H9 (cell line): ENCODE results near the gene SPDYC. TPM values are rescaled to one million over a fixed set of nuclear protein-coding genes. Genes with fewer than 3 reads are reported as not detected.

Experiments
- DNase-seq: peaks from one replicate; pipeline ENCODE4 v3.0.0-alpha.2; 2017
- H2AFZ ChIP-seq: one replicate; pipeline ENCODE4 v1.6.1; 2013; ENCODE audit warnings: mild to moderate bottlenecking, low read length, control low read depth, moderate library complexity
- H2AK5ac ChIP-seq: 2 replicates; pipeline ENCODE4 v1.6.1; 2013; ENCODE audit warnings: low read length, control low read depth, mixed read lengths; ENCODE audit not compliant: insufficient read length
- H2BK120ac ChIP-seq: one replicate; pipeline ENCODE4 v1.6.1; 2013; ENCODE audit warnings: low read depth, mild to moderate bottlenecking, low read length, control low read depth, inconsistent platforms; ENCODE audit not compliant: poor library complexity, severe bottlenecking
- H2BK12ac ChIP-seq: 2 replicates; pipeline ENCODE4 v1.6.1; 2013; ENCODE audit warnings: low read length, control low read depth, mixed read lengths, low read depth; ENCODE audit not compliant: insufficient read length
- H2BK15ac ChIP-seq: 2 replicates; pipeline ENCODE4 v1.6.1; 2013; ENCODE audit warnings: low read depth, low read length, control low read depth
- H2BK20ac ChIP-seq: one replicate; pipeline ENCODE4 v1.6.1; 2013; ENCODE audit warnings: low read depth, mild to moderate bottlenecking, low read length, control low read depth, inconsistent platforms; ENCODE audit not compliant: poor library complexity, severe bottlenecking
- H2BK5ac ChIP-seq: 2 replicates; pipeline ENCODE4 v1.6.1; 2013; ENCODE audit warnings: low read length, control low read depth, mixed read lengths; ENCODE audit not compliant: insufficient read length
- H3K14ac ChIP-seq: 2 replicates; pipeline ENCODE4 v1.6.1; 2013; ENCODE audit warnings: low read length, control low read depth; ENCODE audit not compliant: insufficient read depth
- H3K18ac ChIP-seq: 2 replicates; pipeline ENCODE4 v1.6.1; 2013; ENCODE audit warnings: low read depth, mild to moderate bottlenecking, mixed read lengths, low read length, control low read depth; ENCODE audit not compliant: insufficient read length
- H3K23ac ChIP-seq: 2 replicates; pipeline ENCODE4 v1.6.1; 2013; ENCODE audit warnings: low read length, control low read depth, mixed read lengths, low read depth; ENCODE audit not compliant: insufficient read length
- H3K23me2 ChIP-seq: 2 replicates; pipeline ENCODE4 v1.6.1; 2013; ENCODE audit warnings: low read depth, mild to moderate bottlenecking, mixed read lengths, low read length, control low read depth; ENCODE audit not compliant: insufficient read length, poor library complexity, severe bottlenecking
- H3K27ac ChIP-seq: 2 replicates; pipeline ENCODE4 v1.5.1; 2013; ENCODE audit warnings: low read length, control low read depth, mixed read lengths, low read depth; ENCODE audit not compliant: insufficient read length
- H3K27me3 ChIP-seq: 2 replicates; pipeline ENCODE4 v1.6.1; 2013; ENCODE audit warnings: low read length, control low read depth, inconsistent platforms; ENCODE audit not compliant: insufficient read depth
- H3K4ac ChIP-seq: 2 replicates; pipeline ENCODE4 v1.6.1; 2013; ENCODE audit warnings: low read depth, mild to moderate bottlenecking, control low read depth, inconsistent platforms, low read length, moderate library complexity
- H3K4me1 ChIP-seq: 2 replicates; pipeline ENCODE4 v1.6.1; 2013; ENCODE audit warnings: low read length, control low read depth, inconsistent platforms; ENCODE audit not compliant: insufficient read depth
- H3K4me2 ChIP-seq: 2 replicates; pipeline ENCODE4 v1.6.1; 2013; ENCODE audit warnings: low read length, control low read depth, mixed read lengths; ENCODE audit not compliant: insufficient read length, insufficient read depth
- H3K56ac ChIP-seq: 2 replicates; pipeline ENCODE4 v1.6.1; 2013; ENCODE audit warnings: low read depth, mild to moderate bottlenecking, mixed read lengths, low read length, control low read depth; ENCODE audit not compliant: insufficient read length
- H3K79me1 ChIP-seq: 2 replicates; pipeline ENCODE4 v1.6.1; 2013; ENCODE audit warnings: low read depth, mild to moderate bottlenecking, moderate library complexity, low read length, control low read depth, inconsistent platforms; ENCODE audit not compliant: insufficient read depth, poor library complexity, severe bottlenecking
- H3K79me2 ChIP-seq: 2 replicates; pipeline ENCODE4 v1.6.1; 2013; ENCODE audit warnings: low read length, control low read depth, inconsistent platforms; ENCODE audit not compliant: insufficient read depth
- H3K9ac ChIP-seq: 2 replicates; pipeline ENCODE4 v1.6.1; 2013; ENCODE audit warnings: low read length, control low read depth, mixed read lengths; ENCODE audit not compliant: insufficient read length; ENCODE audit errors: extremely low read depth
- H3K9me3 ChIP-seq: one replicate; pipeline ENCODE4 v1.6.1; 2013; ENCODE audit warnings: low read depth, low read length, inconsistent platforms; ENCODE audit not compliant: control insufficient read depth
- H3T11ph ChIP-seq: one replicate; pipeline ENCODE4 v1.6.1; 2013; ENCODE audit warnings: mild to moderate bottlenecking, low read length, control low read depth, inconsistent platforms
- H4K20me1 ChIP-seq: one replicate; pipeline ENCODE4 v1.6.1; 2013; ENCODE audit not compliant: control insufficient read depth, insufficient read length, insufficient read depth
- H4K5ac ChIP-seq: 2 replicates; pipeline ENCODE4 v1.6.1; 2013; ENCODE audit warnings: low read depth, mild to moderate bottlenecking, mixed read lengths, low read length, control low read depth; ENCODE audit not compliant: insufficient read length
- H4K8ac ChIP-seq: replicated peaks from 2 replicates; pipeline ENCODE4 v1.6.1; 2013; ENCODE audit warnings: low read length, control low read depth, mixed read lengths, low read depth; ENCODE audit not compliant: insufficient read length
- H4K91ac ChIP-seq: 2 replicates; pipeline ENCODE4 v1.6.1; 2013; ENCODE audit warnings: low read depth, mild to moderate bottlenecking, moderate library complexity, mixed read lengths, low read length, control low read depth; ENCODE audit not compliant: insufficient read length
- H3K27ac Mint-ChIP-seq, 3 experiments: 2 replicates in 2 of 3; 3 replicates in 1 of 3; pipeline ENCODE4 v1.8.0; 2020 to 2021; ENCODE audit warnings: mixed read lengths in 3 of 3, mild to moderate bottlenecking in 1 of 3, moderate library complexity in 1 of 3
- H3K27me3 Mint-ChIP-seq: 2 replicates; pipeline ENCODE4 v1.8.0; 2021; ENCODE audit warnings: low read depth, mild to moderate bottlenecking, moderate library complexity, mixed read lengths
- H3K36me3 Mint-ChIP-seq, 3 experiments: 2 replicates in 2 of 3; 3 replicates in 1 of 3; pipeline ENCODE4 v1.8.0; 2020 to 2021; ENCODE audit warnings: low read depth in 3 of 3, mixed read lengths in 3 of 3; ENCODE audit not compliant: insufficient read depth in 1 of 3
- H3K4me1 Mint-ChIP-seq, 2 experiments: 2 replicates each; pipeline ENCODE4 v1.8.0; 2020; ENCODE audit warnings: mixed read lengths in 2 of 2
- H3K4me3 Mint-ChIP-seq, 2 experiments: 2 replicates in 1 of 2; 3 replicates in 1 of 2; pipeline ENCODE4 v1.8.0; 2020 to 2021; ENCODE audit warnings: mild to moderate bottlenecking in 2 of 2, mixed read lengths in 2 of 2, moderate library complexity in 1 of 2
- H3K9me3 Mint-ChIP-seq, 2 experiments: 2 replicates in 1 of 2; 3 replicates in 1 of 2; pipeline ENCODE4 v1.8.0; 2020; ENCODE audit warnings: mild to moderate bottlenecking in 2 of 2, mixed read lengths in 2 of 2, moderate library complexity in 1 of 2
- CTCF ChIP-seq: fragments of 200-600 bp; sonication (generic); conservative IDR thresholded peaks from 3 replicates; pipeline ENCODE4 v1.8.0; 2021; ENCODE audit warnings: antibody characterized with exemption, mild to moderate bottlenecking
- WGBS: extraction: QIAGEN DNeasy Blood & Tissue Kit; methylation state at CpG from one replicate; pipeline ENCODE4 v1.1.7; 2013; ENCODE audit warnings: missing lambda C conversion rate, low lambda C conversion rate, mixed read lengths; ENCODE audit not compliant: insufficient read length; ENCODE audit errors: extremely low coverage; 5-methylcytosine and 5-hydroxymethylcytosine counted together
- total RNA-seq: library from RNA; stranded (reverse); gene quantifications from 2 replicates; pipeline ENCODE4 v1.2.1, GENCODE V29; 2021

The SPDYC gene
- total RNA-seq, 1 experiment from 2014 or later, result 0.61 TPM

- H4K91ac ChIP-seq, result no peak overlapping the region
- DNase-seq, result no peak
- no peaks in the 10 kb centered on the region for H3K4me1 ChIP-seq
- H3K23ac ChIP-seq, result no peak overlapping the region
- H2BK20ac ChIP-seq, result no peak overlapping the region
- H2BK12ac ChIP-seq, result no peak overlapping the region
- no peak overlapping the region for H4K5ac ChIP-seq
- no peaks in the 10 kb centered on the region for H4K20me1 ChIP-seq
- Mint-ChIP-seq H3K9me3 (no peaks in the 10 kb centered on the region), H3K27ac (no peak overlapping the region; a peak in 1 of 7 replicates), H3K4me1 (no peaks in the 10 kb centered on the region), H3K27me3 (peaks cover 16% of the 10 kb centered on the region), H3K4me3 (no peak overlapping the region), H3K36me3 (no peaks in the 10 kb centered on the region)
- H3T11ph ChIP-seq, result no peak overlapping the region
- no peak overlapping the region for H3K4me2 ChIP-seq
- no peak overlapping the region for H2BK15ac ChIP-seq
- no peak overlapping the region for H2BK120ac ChIP-seq
- no peak overlapping the region for H3K9ac ChIP-seq
- H2AK5ac ChIP-seq, result no peak overlapping the region
- no peaks in the 10 kb centered on the region for H3K79me2 ChIP-seq
- H3K27me3 ChIP-seq, result no peaks in the 10 kb centered on the region
- no peaks in the 10 kb centered on the region for H3K79me1 ChIP-seq
- no peak overlapping the region for H3K14ac ChIP-seq
- no peak overlapping the region for H3K27ac ChIP-seq
- no peaks in the 10 kb centered on the region for H3K23me2 ChIP-seq
- no CpG with 5 or more reads among the region's 3 CpGs for WGBS
- TF ChIP-seq CTCF, result no peak
- no peaks in the 10 kb centered on the region for H3K9me3 ChIP-seq
- no peak overlapping the region for H4K8ac ChIP-seq
- H3K18ac ChIP-seq, result no peak overlapping the region
- H3K4ac ChIP-seq, result no peak overlapping the region
- H2AFZ ChIP-seq, result no peak overlapping the region
- H2BK5ac ChIP-seq, result no peak overlapping the region
- H3K56ac ChIP-seq, result no peak overlapping the region
Observed at GRCh38 chr11:65156926-65157325, 13.1 kb upstream of the SPDYC start.
